Measurements from ENCODE around the gene ABCA2. TPM values are rescaled to one million over a fixed set of nuclear protein-coding genes. Genes with fewer than 3 reads are reported as not detected.
A peak's percentile ranks its signal among the peaks of the same experiment; 100 is the strongest.

The ABCA2 gene
- total and polyA plus RNA-seq, 9 of the 15 experiments (the other 6 are each of a cell fraction or from before 2014, with no cell fraction given), result 0.69 to 16.3 (median 6.1) TPM; not detected in 2

DNA sequence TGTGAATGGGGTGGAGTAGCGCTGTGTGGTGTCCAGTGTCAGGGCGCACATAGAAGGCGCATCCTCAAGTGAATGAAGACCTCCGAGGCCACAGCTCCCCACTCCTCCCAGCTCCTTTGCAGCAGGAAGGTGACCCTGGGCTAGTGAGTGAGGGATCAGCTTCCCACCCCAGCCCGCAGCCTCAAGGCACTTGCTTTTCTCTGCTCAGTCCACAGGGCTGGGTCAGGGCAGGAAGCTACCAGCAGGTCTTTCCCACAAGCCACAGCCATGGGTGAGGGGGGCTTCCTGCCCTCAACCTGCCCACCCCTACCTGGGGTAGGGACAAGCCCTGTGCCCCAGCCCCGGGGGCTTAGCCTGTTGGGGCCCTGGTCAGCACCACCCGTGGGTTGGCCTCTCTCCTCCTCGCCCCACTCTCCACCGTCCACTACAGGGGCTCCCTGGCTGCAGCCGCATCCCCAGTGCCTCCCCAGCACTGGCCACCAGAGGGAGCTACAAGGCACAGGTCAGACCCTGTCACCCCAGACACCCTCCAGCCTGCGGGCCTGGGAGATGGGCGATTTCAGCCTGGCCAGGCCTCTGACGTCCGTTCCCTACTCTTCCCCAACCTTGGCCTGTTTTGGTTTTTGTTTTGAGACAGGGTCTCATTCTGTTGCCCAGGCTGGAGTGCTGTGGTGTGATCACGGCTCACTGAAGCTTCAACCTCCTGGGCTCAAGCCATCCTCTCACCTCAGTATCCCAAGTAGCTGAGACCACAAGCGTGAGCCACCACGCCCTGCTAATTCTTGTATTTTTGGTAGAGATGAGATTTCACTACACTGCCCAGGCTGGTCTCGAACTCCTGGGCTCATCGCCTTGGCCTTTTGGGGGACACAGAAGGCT, 1.3 kb upstream of the ABCA2 start (continued):
- no peak for TF ChIP-seq MEF2A (IDR thresholded peaks at IDR 0.05; ENCODE audit: control insufficient read depth, low read depth, low read length)
- no peak for TF ChIP-seq FOS (IDR thresholded peaks at IDR 0.05; ENCODE audit: extremely low read depth, insufficient read length)
- TF ChIP-seq MCM5 (IDR thresholded peaks at IDR 0.05; ENCODE audit: low read depth), result no peak
- peak; percentile 51; the same call in 1 of the 2 replicates for TF ChIP-seq SMC3 (conservative IDR thresholded peaks at IDR 0.05; ENCODE audit: insufficient read depth, low read depth, low read length)
- TF ChIP-seq, protein P1, sequence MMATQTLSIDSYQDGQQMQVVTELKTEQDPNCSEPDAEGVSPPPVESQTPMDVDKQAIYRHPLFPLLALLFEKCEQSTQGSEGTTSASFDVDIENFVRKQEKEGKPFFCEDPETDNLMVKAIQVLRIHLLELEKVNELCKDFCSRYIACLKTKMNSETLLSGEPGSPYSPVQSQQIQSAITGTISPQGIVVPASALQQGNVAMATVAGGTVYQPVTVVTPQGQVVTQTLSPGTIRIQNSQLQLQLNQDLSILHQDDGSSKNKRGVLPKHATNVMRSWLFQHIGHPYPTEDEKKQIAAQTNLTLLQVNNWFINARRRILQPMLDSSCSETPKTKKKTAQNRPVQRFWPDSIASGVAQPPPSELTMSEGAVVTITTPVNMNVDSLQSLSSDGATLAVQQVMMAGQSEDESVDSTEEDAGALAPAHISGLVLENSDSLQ (IDR thresholded peaks at IDR 0.05), result no peak
- no peak for TF ChIP-seq ZNF354B (CRISPR knock-in tag; IDR thresholded peaks at IDR 0.05)
- TF ChIP-seq, protein P2, sequence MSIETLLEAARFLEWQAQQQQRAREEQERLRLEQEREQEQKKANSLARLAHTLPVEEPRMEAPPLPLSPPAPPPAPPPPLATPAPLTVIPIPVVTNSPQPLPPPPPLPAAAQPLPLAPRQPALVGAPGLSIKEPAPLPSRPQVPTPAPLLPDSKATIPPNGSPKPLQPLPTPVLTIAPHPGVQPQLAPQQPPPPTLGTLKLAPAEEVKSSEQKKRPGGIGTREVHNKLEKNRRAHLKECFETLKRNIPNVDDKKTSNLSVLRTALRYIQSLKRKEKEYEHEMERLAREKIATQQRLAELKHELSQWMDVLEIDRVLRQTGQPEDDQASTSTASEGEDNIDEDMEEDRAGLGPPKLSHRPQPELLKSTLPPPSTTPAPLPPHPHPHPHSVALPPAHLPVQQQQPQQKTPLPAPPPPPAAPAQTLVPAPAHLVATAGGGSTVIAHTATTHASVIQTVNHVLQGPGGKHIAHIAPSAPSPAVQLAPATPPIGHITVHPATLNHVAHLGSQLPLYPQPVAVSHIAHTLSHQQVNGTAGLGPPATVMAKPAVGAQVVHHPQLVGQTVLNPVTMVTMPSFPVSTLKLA (conservative IDR thresholded peaks at IDR 0.05), result no peak
- no peak for TF ChIP-seq SMARCB1 (IDR thresholded peaks at IDR 0.05; ENCODE audit: insufficient read length, low read depth)
- no peak for TF ChIP-seq FOXP1 (CRISPR knock-in tag; IDR thresholded peaks at IDR 0.05)
- TF ChIP-seq ZNF431 (CRISPR knock-in tag; IDR thresholded peaks at IDR 0.05), result no peak
- 0 out of 2 replicates have a peak, but pooled peaks have one; percentile 21 for TF ChIP-seq ZBTB17 (CRISPR knock-in tag; IDR thresholded peaks at IDR 0.05)
- TF ChIP-seq ZBTB7A (IDR thresholded peaks at IDR 0.05; ENCODE audit: borderline replicate concordance, control insufficient read depth, low read depth, low read length), result peak; percentile 69
- TF ChIP-seq SUPT5H (IDR thresholded peaks at IDR 0.05), result no peak
- TF ChIP-seq SNRNP70 (optimal IDR thresholded peaks at IDR 0.05; ENCODE audit: low read depth, low read length), result no peak
- TF ChIP-seq, protein P3, sequence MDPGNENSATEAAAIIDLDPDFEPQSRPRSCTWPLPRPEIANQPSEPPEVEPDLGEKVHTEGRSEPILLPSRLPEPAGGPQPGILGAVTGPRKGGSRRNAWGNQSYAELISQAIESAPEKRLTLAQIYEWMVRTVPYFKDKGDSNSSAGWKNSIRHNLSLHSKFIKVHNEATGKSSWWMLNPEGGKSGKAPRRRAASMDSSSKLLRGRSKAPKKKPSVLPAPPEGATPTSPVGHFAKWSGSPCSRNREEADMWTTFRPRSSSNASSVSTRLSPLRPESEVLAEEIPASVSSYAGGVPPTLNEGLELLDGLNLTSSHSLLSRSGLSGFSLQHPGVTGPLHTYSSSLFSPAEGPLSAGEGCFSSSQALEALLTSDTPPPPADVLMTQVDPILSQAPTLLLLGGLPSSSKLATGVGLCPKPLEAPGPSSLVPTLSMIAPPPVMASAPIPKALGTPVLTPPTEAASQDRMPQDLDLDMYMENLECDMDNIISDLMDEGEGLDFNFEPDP (CRISPR knock-in tag; IDR thresholded peaks at IDR 0.05), result no peak
- no peak for TF ChIP-seq ILK (tag; IDR thresholded peaks at IDR 0.05; ENCODE audit: borderline replicate concordance, low read depth)
- TF ChIP-seq E2F3 (CRISPR knock-in tag; IDR thresholded peaks at IDR 0.05), result no peak
- TF ChIP-seq, protein P4, sequence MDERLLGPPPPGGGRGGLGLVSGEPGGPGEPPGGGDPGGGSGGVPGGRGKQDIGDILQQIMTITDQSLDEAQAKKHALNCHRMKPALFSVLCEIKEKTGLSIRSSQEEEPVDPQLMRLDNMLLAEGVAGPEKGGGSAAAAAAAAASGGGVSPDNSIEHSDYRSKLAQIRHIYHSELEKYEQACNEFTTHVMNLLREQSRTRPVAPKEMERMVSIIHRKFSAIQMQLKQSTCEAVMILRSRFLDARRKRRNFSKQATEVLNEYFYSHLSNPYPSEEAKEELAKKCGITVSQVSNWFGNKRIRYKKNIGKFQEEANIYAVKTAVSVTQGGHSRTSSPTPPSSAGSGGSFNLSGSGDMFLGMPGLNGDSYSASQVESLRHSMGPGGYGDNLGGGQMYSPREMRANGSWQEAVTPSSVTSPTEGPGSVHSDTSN (CRISPR knock-in tag; IDR thresholded peaks at IDR 0.05; ENCODE audit: low read depth), result no peak
- TF ChIP-seq, protein P4 (tag; conservative IDR thresholded peaks at IDR 0.05; ENCODE audit: low read depth), result no peak
- TF ChIP-seq DPF2 (IDR thresholded peaks at IDR 0.05), result no peak
- no peak for TF ChIP-seq NUFIP1 (IDR thresholded peaks at IDR 0.05; ENCODE audit: partially characterized antibody)
- no peak for TF ChIP-seq CHD4 (IDR thresholded peaks at IDR 0.05; ENCODE audit: insufficient read depth, insufficient replicate concordance, low read depth, low read length, poor library complexity, severe bottlenecking)
